Fibroblast of the aortic adventitia (primary cell): ENCODE results near the gene PARD3B. TPM values are rescaled to one million over a fixed set of nuclear protein-coding genes. Genes with fewer than 3 reads are reported as not detected.

Source experiments
- DNase-seq: peaks from one replicate; pipeline ENCODE4 v3.0.0-alpha.2; 2010; ENCODE audit warnings: low read depth
- H3K4me3 ChIP-seq: 2 replicates; pipeline ENCODE4 v1.5.1; 2011; ENCODE audit warnings: low read depth, mild to moderate bottlenecking, control low read depth, low read length, moderate library complexity
- total RNA-seq: library from RNA; depleted of rRNA; stranded (reverse); fragments of >200 nt; gene quantifications from 2 replicates; pipeline ENCODE4 v1.2.3, GENCODE V29; 2012; ENCODE audit warnings: low replicate concordance
- TF ChIP-seq, protein P1 (sequence below): IDR thresholded peaks from 2 replicates; pipeline ENCODE4 v1.5.1; 2011; ENCODE audit warnings: mild to moderate bottlenecking, low read length, control low read depth, inconsistent platforms; ENCODE audit not compliant: insufficient read depth

PARD3B gene
- total RNA-seq, 1 donor = 15.9 TPM

DNA sequence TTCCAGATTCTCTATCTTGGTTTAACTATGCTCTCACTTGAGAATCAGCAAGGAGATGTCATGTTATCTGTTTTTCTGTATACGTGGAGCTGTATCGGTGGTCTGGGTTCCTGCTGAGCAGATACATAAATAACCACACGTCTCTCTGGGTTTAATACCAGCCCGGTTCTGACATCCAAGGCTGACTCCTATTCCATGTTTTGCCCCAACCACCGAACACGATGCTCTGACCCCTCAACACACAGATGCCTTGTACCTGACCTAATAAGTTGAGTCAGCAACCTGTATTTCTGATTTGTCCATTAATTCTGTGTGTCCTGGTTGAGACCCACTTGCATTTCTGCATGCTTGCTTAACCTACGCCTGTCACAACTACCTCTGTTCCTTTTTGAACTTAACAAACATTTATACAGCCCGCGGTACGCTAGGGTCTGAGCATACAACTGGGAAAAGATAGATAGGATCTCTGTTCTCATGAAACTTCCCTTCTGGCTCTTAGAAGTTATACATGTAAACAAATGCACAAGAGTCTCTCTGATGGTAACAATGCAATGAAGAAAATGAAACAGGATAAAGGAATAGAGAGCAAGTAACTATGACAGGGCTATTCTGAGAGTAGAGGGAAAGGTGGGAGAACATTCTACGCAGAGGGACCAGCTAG is 480.4 kb downstream of the PARD3B start:
- TF ChIP-seq, protein P1, sequence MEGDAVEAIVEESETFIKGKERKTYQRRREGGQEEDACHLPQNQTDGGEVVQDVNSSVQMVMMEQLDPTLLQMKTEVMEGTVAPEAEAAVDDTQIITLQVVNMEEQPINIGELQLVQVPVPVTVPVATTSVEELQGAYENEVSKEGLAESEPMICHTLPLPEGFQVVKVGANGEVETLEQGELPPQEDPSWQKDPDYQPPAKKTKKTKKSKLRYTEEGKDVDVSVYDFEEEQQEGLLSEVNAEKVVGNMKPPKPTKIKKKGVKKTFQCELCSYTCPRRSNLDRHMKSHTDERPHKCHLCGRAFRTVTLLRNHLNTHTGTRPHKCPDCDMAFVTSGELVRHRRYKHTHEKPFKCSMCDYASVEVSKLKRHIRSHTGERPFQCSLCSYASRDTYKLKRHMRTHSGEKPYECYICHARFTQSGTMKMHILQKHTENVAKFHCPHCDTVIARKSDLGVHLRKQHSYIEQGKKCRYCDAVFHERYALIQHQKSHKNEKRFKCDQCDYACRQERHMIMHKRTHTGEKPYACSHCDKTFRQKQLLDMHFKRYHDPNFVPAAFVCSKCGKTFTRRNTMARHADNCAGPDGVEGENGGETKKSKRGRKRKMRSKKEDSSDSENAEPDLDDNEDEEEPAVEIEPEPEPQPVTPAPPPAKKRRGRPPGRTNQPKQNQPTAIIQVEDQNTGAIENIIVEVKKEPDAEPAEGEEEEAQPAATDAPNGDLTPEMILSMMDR = no peak
- no peak overlapping the region for H3K4me3 ChIP-seq

DNA sequence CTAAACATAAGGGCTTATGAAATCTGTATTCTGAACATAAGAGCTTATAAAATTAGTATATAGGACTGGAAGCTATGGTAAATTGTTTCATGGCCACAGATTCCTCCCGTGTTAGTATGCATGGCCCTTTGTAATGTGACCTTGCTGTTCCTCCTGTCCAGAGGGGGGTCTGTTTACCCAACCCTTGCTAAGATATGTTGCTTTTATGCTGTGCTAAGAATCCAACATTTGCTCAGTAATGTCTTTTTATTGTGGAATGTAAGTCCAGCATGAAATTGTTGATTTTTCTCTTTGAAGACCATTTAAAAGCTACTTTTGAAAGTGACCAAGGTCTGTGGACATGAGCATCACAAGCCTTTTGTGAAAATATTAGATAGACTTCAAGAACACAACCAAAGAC is 485.4 kb downstream of the PARD3B start:
- DNase-seq = no peak
- TF ChIP-seq, protein P1 = no peak
- no peak overlapping the region for H3K4me3 ChIP-seq

More for the DNA sequence above, 480.4 kb downstream of the PARD3B start:
- DNase-seq = no peak

DNA sequence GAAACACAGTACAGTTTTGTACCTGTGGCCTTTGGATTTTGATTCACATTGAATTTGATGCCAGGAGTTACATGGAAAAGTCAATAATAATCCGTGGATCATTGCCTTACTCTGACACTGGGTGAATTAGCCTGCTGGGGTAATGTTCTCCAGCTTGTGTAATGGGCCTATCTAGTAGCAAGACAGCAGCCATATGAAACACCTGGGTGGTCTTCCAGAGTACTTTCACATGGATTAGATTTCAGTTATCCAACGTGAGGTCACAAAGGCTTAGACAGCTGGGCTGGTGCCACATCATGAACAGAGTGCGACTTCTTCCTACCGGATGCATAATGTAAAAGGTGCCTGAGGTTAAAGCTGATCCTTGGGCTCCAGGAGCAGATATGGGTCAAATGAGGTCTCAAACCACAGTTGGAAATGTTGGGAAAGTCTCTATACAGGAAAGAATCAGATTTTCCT is 486.8 kb downstream of the PARD3B start:
- H3K4me3 ChIP-seq = no peak overlapping the region
- TF ChIP-seq, protein P1 = no peak
- DNase-seq = no peak

DNA sequence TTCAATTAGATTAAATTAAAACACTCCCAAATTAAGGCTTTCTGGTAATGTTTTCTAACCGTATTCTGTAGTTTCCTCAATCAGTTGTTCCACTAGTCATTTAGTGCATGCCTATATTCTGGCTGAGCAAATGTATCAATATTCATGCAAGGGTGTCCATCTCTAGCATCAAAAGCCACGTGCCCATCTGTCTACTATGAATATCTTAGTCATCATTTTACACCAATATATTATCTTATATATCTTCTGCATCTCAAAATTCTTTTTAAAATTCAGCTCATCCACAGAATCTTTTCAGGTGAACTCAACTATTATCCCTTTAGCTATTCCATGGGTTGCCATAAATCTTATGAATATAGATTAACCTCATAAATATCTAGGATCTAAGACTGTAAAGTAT is 488.2 kb downstream of the PARD3B start:
- TF ChIP-seq, protein P1 = no peak
- no peak for DNase-seq
- no peak overlapping the region for H3K4me3 ChIP-seq

DNA sequence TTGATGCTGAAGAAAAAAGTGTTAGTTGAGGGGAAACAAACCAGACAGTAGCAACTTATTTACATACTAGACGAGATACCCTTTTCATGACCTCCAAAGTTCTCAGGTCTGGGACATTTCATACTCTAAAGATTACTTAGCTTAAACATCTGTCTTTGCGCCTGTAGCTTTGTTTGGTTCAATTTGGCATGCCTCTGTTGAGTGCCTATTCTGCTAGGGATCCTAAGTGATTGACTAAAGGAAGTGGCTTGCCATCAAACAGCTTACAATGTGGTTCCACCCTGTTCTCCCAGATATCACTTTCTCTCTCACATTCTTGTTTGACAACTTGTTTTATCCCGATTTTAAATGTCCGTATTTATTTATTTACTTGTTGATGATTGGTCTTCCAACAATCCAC is 488.8 kb downstream of the PARD3B start:
- DNase-seq = no peak
- TF ChIP-seq, protein P1 = no peak
- no peak overlapping the region for H3K4me3 ChIP-seq

DNA sequence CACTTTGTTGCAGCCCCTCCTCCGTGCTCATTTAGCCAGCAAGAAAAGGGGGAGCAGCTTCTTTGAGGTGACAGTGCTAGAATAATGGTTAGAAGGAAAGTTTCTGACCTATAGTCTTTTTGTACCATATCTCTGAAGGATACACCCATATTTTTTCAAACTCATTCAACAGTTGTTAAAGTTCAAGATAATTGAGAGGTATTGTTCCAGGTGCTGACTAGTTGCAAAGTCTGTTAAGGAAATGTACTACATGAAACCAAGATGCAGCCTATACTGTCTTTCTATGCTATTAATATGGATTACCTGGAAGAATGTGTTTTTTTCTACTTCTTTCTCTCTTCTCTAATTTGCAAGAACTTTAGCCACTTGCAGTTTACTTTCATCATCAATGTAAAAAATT is 495.0 kb downstream of the PARD3B start:
- DNase-seq = no peak
- H3K4me3 ChIP-seq = no peak overlapping the region
- TF ChIP-seq, protein P1 = no peak
